SK-N-MC (cell line): Measurements from ENCODE around the gene SLC37A3.
"Not testable (repeated sequence)": the region's sequence is repeated elsewhere in the genome, so short reads cannot be mapped to it uniquely, and the experiment has no call there.

Source experiments
- DNase-seq: peaks from one replicate; pipeline ENCODE4 v3.0.0-alpha.2; 2011; ENCODE audit warnings: low read depth, low spot score
- H3K27ac ChIP-seq: fragments of 200-600 bp; sonication (generic); 2 replicates; pipeline ENCODE4 v1.5.1; 2016; ENCODE audit warnings: mixed run types
- H3K36me3 ChIP-seq: fragments of 200-600 bp; sonication (generic); 2 replicates; pipeline ENCODE4 v1.6.1; 2017; ENCODE audit warnings: antibody characterized with exemption, low read length, mixed read lengths; ENCODE audit not compliant: insufficient read depth
- H3K4me3 ChIP-seq: fragments of 200-600 bp; sonication (generic); 2 replicates; pipeline ENCODE4 v1.5.1; 2016
- H3K9ac ChIP-seq: fragments of 200-600 bp; sonication (generic); 2 replicates; pipeline ENCODE4 v1.8.0; 2017; ENCODE audit warnings: mixed run types, mixed read lengths; ENCODE audit not compliant: insufficient read length
- H3K9me3 ChIP-seq: fragments of 200-600 bp; sonication (generic); 2 replicates; pipeline ENCODE4 v1.6.1; 2017; ENCODE audit warnings: low read depth, mild to moderate bottlenecking, antibody characterized with exemption, low read length, moderate library complexity, mixed read lengths
- EZH2 ChIP-seq: fragments of 200-600 bp; sonication (generic); IDR thresholded peaks from one replicate; pipeline ENCODE4 v1.6.1; 2017; ENCODE audit warnings: antibody characterized with exemption
- FOXP2 ChIP-seq: optimal IDR thresholded peaks from 2 replicates; pipeline ENCODE3; 2011; ENCODE audit warnings: mild to moderate bottlenecking, moderate library complexity; ENCODE audit not compliant: insufficient read depth; ENCODE audit errors: extremely low read length, control extremely low read depth
- POLR2AphosphoS5 ChIP-seq: IDR thresholded peaks from 2 replicates; pipeline ENCODE4 v1.6.1; 2012; ENCODE audit warnings: mild to moderate bottlenecking, low read depth, low read length, borderline replicate concordance

Gene SLC37A3

GRCh38 chr7:140342727-140343514 lies 55.4 kb downstream of the SLC37A3 start:
- Histone ChIP-seq H3K9ac (no peak overlapping the region), H3K27ac (no peak overlapping the region), H3K36me3 (peaks cover 22% of the 10 kb centered on the region; the same call in 1 of the 2 replicates), H3K4me3 (no peak overlapping the region), H3K9me3 (no peaks in the 10 kb centered on the region)
- TF ChIP-seq FOXP2, result no peak
- TF ChIP-seq EZH2, result no peak
- no peak for TF ChIP-seq POLR2AphosphoS5
- no peak for DNase-seq

GRCh38 chr7:140338959-140339358 lies 59.4 kb downstream of the SLC37A3 start:
- H3K9me3 ChIP-seq, H3K27ac ChIP-seq, H3K9ac ChIP-seq, DNase-seq, H3K4me3 ChIP-seq: not testable (repeated sequence)
- peaks cover 30% of the 10 kb centered on the region for H3K36me3 ChIP-seq

GRCh38 chr7:140334341-140335057 lies 63.8 kb downstream of the SLC37A3 start:
- Histone ChIP-seq H3K27ac (no peak overlapping the region), H3K36me3 (peaks cover 15% of the 10 kb centered on the region), H3K9me3 (no peaks in the 10 kb centered on the region), H3K4me3 (no peak overlapping the region), H3K9ac (no peak overlapping the region)
- no peak for DNase-seq
- TF ChIP-seq FOXP2 (no peak), POLR2AphosphoS5 (no peak), EZH2 (no peak)

GRCh38 chr7:140333686-140334085 lies 64.6 kb downstream of the SLC37A3 start:
- Histone ChIP-seq H3K9me3 (no peaks in the 10 kb centered on the region), H3K4me3 (no peak overlapping the region), H3K36me3 (peaks cover 15% of the 10 kb centered on the region), H3K27ac (no peak overlapping the region), H3K9ac (no peak overlapping the region)
- TF ChIP-seq POLR2AphosphoS5 (no peak), FOXP2 (no peak), EZH2 (no peak)
- DNase-seq, result no peak

- Histone ChIP-seq H3K27ac (no peak overlapping the region), H3K36me3 (peaks cover 15% of the 10 kb centered on the region), H3K9ac (no peak overlapping the region), H3K4me3 (no peak overlapping the region), H3K9me3 (no peaks in the 10 kb centered on the region)
- DNase-seq, result no peak
- TF ChIP-seq EZH2 (no peak), FOXP2 (no peak), POLR2AphosphoS5 (no peak)
These were observed 65.1 kb downstream of the SLC37A3 start for GRCh38 chr7:140333223-140333622.

- no peak for TF ChIP-seq FOXP2
- no peak for TF ChIP-seq EZH2
- no peak for TF ChIP-seq POLR2AphosphoS5
- DNase-seq, result no peak
- Histone ChIP-seq H3K9me3 (no peaks in the 10 kb centered on the region), H3K4me3 (no peak overlapping the region), H3K27ac (no peak overlapping the region), H3K9ac (no peak overlapping the region), H3K36me3 (peaks cover 15% of the 10 kb centered on the region)
These were observed 67.7 kb downstream of the SLC37A3 start for GRCh38 chr7:140330595-140330994.

- TF ChIP-seq EZH2, result no peak
- no peak for TF ChIP-seq FOXP2
- TF ChIP-seq POLR2AphosphoS5, result no peak
- Histone ChIP-seq H3K27ac (no peak overlapping the region), H3K4me3 (no peak overlapping the region), H3K9me3 (no peaks in the 10 kb centered on the region), H3K36me3 (peaks cover 11% of the 10 kb centered on the region), H3K9ac (no peak overlapping the region)
- DNase-seq, result no peak
These were observed 68.2 kb downstream of the SLC37A3 start for GRCh38 chr7:140330128-140330527.

- DNase-seq, result no peak
- H3K36me3 ChIP-seq, result no peaks in the 10 kb centered on the region
- H3K4me3 ChIP-seq, result no peak overlapping the region
- no peak overlapping the region for H3K27ac ChIP-seq
- no peak overlapping the region for H3K9ac ChIP-seq
- no peaks in the 10 kb centered on the region for H3K9me3 ChIP-seq
- no peak for TF ChIP-seq EZH2
- TF ChIP-seq FOXP2, result no peak
- no peak for TF ChIP-seq POLR2AphosphoS5
These were observed 71.1 kb downstream of the SLC37A3 start for GRCh38 chr7:140327261-140327661.
